DOHH2 (cell line): ENCODE measurements around the gene MFRP.

Experiments
- EZH2phosphoT487 ChIP-seq: fragments of 200-600 bp; sonication (generic); IDR thresholded peaks from 2 replicates; pipeline ENCODE4 v1.6.1; 2017; ENCODE audit warnings: borderline replicate concordance, mild to moderate bottlenecking, antibody characterized with exemption, low read length, moderate library complexity, mixed read lengths
- TF ChIP-seq, protein P1 (sequence below): fragments of 200-600 bp; sonication (generic); IDR thresholded peaks from one replicate; pipeline ENCODE4 v1.5.1; 2014; ENCODE audit warnings: antibody characterized with exemption, mild to moderate bottlenecking, low read depth, low read length; ENCODE audit not compliant: poor library complexity, severe bottlenecking

DNA sequence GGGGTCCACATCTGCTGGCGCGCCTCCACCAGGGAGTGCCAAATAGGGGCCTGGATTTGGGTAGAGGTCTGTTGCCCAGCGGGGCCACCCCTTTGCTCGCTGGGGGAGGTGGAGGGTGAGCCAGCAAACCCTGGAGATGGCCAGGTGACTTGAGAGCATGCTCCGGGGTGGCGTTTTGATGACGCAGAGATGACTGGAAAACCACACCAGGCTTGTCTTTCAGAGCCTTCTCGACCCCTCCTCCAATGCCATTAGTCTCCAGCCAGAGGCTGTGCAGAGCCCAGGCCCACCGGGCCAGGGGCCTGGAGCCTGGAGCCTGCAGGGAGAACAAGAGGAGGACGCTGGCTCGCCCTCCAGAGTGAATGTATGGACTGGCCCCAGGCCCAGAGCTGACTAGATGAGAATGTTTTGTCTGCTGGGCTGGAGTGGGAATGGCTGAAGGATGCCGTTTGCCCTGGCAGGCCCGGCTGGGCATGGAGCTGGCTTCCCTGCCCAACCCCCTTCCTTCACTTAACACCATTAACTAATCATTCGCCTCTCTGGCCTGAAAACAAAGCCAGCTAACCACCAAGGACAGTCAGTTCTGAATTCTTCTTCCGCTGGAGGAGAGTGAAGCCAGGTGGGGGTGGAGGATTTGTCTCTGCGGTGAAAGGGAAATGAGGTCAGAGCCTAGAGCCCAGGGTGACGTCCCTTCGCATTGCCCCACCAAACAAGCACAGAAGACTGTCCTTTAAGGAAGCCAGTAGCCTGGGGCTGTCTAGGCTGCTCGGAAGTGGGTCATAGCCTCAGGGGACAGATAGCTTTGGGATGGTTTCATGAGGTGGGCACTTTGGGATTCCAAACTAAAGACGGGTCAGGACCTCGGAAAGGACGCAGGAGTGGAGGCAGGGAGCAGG lies 28.0 kb downstream of the MFRP start:
- TF ChIP-seq, protein P1, sequence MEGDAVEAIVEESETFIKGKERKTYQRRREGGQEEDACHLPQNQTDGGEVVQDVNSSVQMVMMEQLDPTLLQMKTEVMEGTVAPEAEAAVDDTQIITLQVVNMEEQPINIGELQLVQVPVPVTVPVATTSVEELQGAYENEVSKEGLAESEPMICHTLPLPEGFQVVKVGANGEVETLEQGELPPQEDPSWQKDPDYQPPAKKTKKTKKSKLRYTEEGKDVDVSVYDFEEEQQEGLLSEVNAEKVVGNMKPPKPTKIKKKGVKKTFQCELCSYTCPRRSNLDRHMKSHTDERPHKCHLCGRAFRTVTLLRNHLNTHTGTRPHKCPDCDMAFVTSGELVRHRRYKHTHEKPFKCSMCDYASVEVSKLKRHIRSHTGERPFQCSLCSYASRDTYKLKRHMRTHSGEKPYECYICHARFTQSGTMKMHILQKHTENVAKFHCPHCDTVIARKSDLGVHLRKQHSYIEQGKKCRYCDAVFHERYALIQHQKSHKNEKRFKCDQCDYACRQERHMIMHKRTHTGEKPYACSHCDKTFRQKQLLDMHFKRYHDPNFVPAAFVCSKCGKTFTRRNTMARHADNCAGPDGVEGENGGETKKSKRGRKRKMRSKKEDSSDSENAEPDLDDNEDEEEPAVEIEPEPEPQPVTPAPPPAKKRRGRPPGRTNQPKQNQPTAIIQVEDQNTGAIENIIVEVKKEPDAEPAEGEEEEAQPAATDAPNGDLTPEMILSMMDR: no peak
- no peak for TF ChIP-seq EZH2phosphoT487
